ENCODE measurements around the gene CNPY1.

- no peak for TF ChIP-seq POLR2A (IDR thresholded peaks at IDR 0.05; ENCODE audit: low read length)
- no peak for TF ChIP-seq GATA1 (IDR thresholded peaks at IDR 0.05; ENCODE audit: low read depth, low read length)
Observed at GRCh38 chr7:155453296-155454182, 92.8 kb downstream of the CNPY1 start.

Data from erythroblast (primary cell).